ENCODE data around the gene ARHGAP22. TPM values are rescaled to one million over a fixed set of nuclear protein-coding genes. Genes with fewer than 3 reads are reported as not detected.

The ARHGAP22 gene
- total RNA-seq, 1 donor from 2014 or later: 3.8 TPM

DNA sequence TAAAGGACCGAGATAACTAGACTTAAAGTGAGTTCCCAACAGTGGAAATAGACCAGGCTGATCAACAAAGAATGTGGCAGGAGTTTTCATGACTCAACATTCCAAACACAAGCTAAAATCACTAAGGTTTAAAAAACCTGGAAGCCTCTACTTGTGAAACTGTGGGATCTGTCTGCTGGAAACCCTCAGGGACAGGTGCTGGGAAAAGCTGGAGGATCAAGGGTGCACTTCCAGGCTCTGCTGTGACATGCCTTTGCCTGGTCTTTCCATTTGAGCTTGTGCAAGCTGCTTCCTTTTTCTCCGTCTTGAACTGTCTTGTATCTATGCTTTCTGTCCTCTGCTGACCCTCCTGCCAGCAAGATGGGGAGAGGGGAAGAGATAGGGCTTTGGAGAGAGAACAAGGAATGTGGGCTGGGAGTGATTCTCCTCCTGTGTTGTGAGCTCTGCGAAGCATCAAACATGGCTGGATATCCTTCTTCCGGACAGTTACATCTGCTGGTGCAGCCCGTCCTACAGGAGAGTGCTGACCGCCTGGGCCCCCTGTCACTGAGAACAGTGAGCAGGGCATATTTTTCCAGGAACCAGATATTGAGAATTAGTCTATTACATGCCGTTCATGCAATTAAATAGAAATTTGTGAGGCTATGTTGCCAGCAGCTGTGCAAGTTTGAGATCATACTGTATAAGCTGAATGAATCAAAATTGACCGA is 25.5 kb downstream of the ARHGAP22 start:
- no peaks in the 10 kb centered on the region for H3K27me3 ChIP-seq (ENCODE audit: low read depth)
- TF ChIP-seq, protein P1, sequence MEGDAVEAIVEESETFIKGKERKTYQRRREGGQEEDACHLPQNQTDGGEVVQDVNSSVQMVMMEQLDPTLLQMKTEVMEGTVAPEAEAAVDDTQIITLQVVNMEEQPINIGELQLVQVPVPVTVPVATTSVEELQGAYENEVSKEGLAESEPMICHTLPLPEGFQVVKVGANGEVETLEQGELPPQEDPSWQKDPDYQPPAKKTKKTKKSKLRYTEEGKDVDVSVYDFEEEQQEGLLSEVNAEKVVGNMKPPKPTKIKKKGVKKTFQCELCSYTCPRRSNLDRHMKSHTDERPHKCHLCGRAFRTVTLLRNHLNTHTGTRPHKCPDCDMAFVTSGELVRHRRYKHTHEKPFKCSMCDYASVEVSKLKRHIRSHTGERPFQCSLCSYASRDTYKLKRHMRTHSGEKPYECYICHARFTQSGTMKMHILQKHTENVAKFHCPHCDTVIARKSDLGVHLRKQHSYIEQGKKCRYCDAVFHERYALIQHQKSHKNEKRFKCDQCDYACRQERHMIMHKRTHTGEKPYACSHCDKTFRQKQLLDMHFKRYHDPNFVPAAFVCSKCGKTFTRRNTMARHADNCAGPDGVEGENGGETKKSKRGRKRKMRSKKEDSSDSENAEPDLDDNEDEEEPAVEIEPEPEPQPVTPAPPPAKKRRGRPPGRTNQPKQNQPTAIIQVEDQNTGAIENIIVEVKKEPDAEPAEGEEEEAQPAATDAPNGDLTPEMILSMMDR (IDR thresholded peaks at IDR 0.05; ENCODE audit: borderline replicate concordance): no peak
- no peak for DNase-seq
- H3K36me3 ChIP-seq: no peaks in the 10 kb centered on the region
- H3K4me1 ChIP-seq: peaks cover 13% of the 10 kb centered on the region
- H3K4me3 ChIP-seq: no peak overlapping the region
- intact Hi-C loops (cut with micrococcal nuclease): no loop called here
- H3K27ac ChIP-seq (replicated peaks): peak overlapping the region; percentile 38
- H3K9me3 ChIP-seq (replicated peaks): no peaks in the 10 kb centered on the region

DNA sequence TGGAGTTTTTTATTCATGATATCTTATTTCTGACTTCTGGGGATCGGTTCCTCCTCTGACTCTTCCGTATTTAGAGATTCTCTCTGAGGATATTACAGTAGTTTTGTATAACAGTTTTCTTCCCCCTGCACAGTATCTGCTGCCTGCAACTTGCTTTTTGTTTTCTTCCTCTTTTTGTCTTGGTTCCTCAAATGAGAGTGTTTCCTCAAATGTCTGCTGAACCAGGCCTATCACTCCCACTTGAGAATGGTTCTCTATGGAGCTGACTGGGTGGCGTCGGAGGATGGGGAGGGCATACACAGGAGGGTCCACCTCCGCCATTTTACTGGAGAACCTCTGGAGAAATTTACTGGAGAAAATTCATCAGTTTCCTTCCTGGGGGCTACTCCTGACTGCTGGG is 27.7 kb downstream of the ARHGAP22 start:
- intact Hi-C loops (cut with micrococcal nuclease): no loop called here
- H3K27me3 ChIP-seq (ENCODE audit: low read depth): no peaks in the 10 kb centered on the region
- no peak overlapping the region for H3K27ac ChIP-seq (replicated peaks)
- peaks cover 13% of the 10 kb centered on the region for H3K4me1 ChIP-seq
- H3K9me3 ChIP-seq (replicated peaks): no peaks in the 10 kb centered on the region
- no peaks in the 10 kb centered on the region for H3K36me3 ChIP-seq
- no peak for DNase-seq
- H3K4me3 ChIP-seq: no peak overlapping the region
- TF ChIP-seq, protein P1 (IDR thresholded peaks at IDR 0.05; ENCODE audit: borderline replicate concordance): no peak

DNA sequence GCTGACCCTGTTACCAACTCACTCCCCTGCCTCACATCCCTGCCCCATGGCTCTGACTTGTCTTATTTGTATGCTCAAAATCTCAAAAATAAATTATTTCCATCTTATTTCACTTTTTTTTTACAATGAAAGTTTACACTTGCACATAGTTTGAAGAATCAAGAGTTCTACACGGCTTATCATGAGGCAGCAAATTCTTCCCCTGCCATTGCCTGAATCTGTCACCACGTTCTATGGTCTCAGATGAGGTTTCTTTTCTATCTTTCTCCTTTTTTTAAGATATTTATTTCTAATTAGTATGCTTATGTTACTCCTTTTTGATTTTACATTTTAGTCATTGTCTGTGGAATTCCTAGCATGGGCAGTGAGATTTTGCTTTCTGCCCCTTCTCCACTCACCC is 28.4 kb downstream of the ARHGAP22 start:
- H3K4me1 ChIP-seq: peaks cover 13% of the 10 kb centered on the region
- TF ChIP-seq, protein P1 (IDR thresholded peaks at IDR 0.05; ENCODE audit: borderline replicate concordance): no peak
- no peaks in the 10 kb centered on the region for H3K27me3 ChIP-seq (ENCODE audit: low read depth)
- DNase-seq: no peak
- no peaks in the 10 kb centered on the region for H3K36me3 ChIP-seq
- H3K9me3 ChIP-seq (replicated peaks): no peaks in the 10 kb centered on the region
- no peak overlapping the region for H3K27ac ChIP-seq (replicated peaks)
- intact Hi-C loops (cut with micrococcal nuclease): no loop called here
- H3K4me3 ChIP-seq: no peak overlapping the region

DNA sequence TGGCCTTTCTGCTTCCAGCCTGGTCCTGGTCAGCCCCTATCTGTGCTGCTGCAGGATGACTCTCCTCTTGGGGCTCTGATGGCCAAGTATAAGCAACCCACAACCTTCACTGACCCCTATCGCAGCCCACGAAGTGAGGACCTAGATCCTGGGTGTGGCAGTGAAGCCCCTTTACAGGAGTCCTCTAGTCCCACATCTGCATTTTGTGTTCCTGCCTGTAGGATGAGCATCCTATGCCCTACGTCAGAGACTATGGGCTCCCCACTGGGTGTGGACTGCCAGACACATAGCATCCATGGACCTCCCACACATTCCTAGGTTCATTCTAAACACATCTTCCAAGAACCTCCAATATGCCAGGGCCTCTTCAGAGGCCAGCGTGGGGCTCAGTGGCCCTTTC is 29.0 kb downstream of the ARHGAP22 start:
- no peak for DNase-seq
- Histone ChIP-seq H3K4me3 (no peak overlapping the region), H3K9me3 (replicated peaks) (no peaks in the 10 kb centered on the region), H3K4me1 (peaks cover 13% of the 10 kb centered on the region), H3K27me3 (ENCODE audit: low read depth) (no peaks in the 10 kb centered on the region), H3K27ac (replicated peaks) (no peak overlapping the region), H3K36me3 (no peaks in the 10 kb centered on the region)
- intact Hi-C loops (cut with micrococcal nuclease): no loop called here
- TF ChIP-seq, protein P1 (IDR thresholded peaks at IDR 0.05; ENCODE audit: borderline replicate concordance): no peak

DNA sequence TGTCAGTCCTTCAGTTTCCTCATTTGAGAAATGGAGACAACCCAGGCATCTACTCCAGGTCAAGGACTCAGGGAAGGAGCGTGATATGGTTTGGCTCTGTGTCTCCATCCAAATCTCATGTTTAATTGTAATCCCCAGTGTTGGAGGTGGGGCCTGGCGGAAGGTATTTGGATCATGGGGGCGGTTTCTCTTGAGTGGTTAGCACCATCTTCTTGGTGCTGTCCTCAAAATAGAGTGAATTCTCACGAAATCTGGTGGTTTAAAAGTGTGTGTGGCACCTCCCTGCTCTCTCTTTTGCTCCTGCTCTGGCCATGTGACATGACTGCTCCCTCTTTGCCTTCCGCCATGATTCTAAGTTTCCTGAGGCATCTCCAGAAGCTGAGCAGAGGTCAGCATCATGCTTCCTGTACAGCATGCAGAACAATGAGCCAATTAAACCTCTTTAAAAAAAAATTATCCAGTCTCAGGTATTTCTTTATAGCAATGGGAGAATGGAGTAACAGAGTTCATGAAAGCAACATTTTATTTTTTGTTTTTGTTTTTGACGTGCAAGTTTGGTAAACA is 30.0 kb downstream of the ARHGAP22 start:
- H3K9me3 ChIP-seq (replicated peaks): no peaks in the 10 kb centered on the region
- TF ChIP-seq, protein P1 (IDR thresholded peaks at IDR 0.05; ENCODE audit: borderline replicate concordance): no peak
- H3K4me1 ChIP-seq: peaks cover 9% of the 10 kb centered on the region
- intact Hi-C loops (cut with micrococcal nuclease): no loop called here
- no peaks in the 10 kb centered on the region for H3K36me3 ChIP-seq
- no peak overlapping the region for H3K27ac ChIP-seq (replicated peaks)
- DNase-seq: no peak
- no peaks in the 10 kb centered on the region for H3K27me3 ChIP-seq (ENCODE audit: low read depth)
- no peak overlapping the region for H3K4me3 ChIP-seq
